ENCODE measurements around the gene CEBPA. TPM values are rescaled to one million over a fixed set of nuclear protein-coding genes. Genes with fewer than 3 reads are reported as not detected.

The CEBPA gene
- total RNA-seq, result 10 to 100 TPM; 25.2 to 58.7 TPM

DNA sequence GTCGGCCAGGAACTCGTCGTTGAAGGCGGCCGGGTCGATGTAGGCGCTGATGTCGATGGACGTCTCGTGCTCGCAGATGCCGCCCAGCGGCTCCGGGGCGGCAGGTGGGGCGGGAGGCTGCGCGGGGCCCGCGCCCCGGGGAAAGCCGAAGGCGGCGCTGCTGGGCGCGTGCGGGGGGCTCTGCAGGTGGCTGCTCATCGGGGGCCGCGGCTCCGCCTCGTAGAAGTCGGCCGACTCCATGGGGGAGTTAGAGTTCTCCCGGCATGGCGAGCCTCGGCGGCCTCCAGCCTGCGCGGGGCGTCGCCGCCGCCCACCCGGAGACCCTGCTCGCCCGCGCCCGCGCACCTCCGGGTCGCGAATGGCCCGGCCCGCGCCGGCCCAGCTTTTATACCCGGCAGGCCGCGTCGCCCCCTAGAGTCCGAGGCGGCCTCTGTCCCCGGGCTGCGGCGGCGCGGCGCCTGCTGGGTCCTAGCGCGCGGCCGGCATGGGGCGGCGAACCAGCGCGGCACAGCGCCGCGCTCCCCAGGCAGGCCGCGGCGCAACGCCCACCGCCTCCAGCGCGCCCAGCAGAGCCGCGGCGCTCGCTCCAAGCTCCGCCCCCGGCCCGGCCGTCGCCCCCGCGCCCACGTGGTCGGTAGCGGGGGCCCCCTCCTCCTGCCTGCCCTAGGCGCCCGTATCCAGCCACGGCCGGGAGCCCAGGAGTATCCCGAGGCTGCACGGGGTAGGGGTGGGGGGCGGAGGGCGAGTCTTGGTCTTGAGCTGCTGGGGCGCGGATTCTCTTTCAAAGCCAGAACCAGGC lies at the start of gene CEBPA:
TSS of gene CEBPA (minus strand) at position 360 of the 799 bp plus-strand sequence. CDS start at position 240, 120 bp downstream.
- intact Hi-C loops (cut with DNase I), result loop anchor here (5.0 kb wide), 3 partner anchors 60 to 85 kb away; partner anchors contain the start of gene CEBPG
- DNase-seq (ENCODE audit: low spot score), result peak; percentile 87

DNA sequence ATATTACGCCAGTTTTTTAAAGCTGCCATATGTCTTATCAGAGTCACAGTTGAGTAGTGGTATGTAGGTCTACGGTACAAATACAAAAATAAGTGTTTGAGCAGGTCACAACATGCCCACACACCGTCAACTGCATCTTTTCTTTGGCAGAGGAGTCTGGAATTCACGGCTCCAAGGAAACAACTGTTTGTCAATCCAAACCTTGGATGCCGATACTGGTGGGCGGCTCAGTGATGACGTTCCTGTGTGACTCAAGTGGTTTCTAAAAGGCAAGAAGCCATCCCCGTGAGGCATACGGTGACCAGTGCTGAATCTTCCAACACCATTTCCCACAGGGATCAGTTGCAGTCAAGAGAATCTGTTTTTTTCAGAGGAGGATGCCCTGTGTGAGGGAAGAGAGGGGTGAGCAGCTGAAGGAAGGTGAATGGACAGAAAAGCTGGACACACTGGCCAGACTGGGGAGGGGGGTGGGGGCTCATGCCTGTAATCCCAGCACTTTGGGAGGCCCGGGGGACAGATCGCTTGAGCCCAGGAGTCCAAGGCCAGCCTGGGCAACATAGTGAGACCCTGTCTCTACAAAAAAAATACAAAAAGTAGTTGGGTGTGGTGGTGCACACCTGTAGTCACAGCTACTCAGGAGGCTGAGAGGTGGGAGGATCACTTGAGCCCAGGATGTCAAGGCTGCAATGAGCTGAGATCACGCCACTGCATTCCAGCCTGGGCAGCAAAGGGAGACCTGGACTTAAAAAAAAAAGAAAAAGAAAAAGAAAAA lies 48.4 kb upstream of the CEBPA start:
- intact Hi-C loops (cut with DNase I), result no loop called here
- TF ChIP-seq POLR2A (IDR thresholded peaks at IDR 0.05), result no peak
- TF ChIP-seq, protein P1, sequence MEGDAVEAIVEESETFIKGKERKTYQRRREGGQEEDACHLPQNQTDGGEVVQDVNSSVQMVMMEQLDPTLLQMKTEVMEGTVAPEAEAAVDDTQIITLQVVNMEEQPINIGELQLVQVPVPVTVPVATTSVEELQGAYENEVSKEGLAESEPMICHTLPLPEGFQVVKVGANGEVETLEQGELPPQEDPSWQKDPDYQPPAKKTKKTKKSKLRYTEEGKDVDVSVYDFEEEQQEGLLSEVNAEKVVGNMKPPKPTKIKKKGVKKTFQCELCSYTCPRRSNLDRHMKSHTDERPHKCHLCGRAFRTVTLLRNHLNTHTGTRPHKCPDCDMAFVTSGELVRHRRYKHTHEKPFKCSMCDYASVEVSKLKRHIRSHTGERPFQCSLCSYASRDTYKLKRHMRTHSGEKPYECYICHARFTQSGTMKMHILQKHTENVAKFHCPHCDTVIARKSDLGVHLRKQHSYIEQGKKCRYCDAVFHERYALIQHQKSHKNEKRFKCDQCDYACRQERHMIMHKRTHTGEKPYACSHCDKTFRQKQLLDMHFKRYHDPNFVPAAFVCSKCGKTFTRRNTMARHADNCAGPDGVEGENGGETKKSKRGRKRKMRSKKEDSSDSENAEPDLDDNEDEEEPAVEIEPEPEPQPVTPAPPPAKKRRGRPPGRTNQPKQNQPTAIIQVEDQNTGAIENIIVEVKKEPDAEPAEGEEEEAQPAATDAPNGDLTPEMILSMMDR (IDR thresholded peaks at IDR 0.05), result no peak
- peak; percentile 75 for TF ChIP-seq POLR2AphosphoS5 (IDR thresholded peaks at IDR 0.05)
- WGBS, result 51% methylated on average over 12 of the region's 12 CpGs
- H3K9me3 ChIP-seq, result no peaks in the 10 kb centered on the region
- DNase-seq (ENCODE audit: low spot score), result peak; percentile 60
- H3K4me3 ChIP-seq, result no peak overlapping the region
- no peaks in the 10 kb centered on the region for H3K4me1 ChIP-seq (replicated peaks)
- H3K36me3 ChIP-seq, result no peaks in the 10 kb centered on the region
- H3K27ac ChIP-seq, result no peak overlapping the region
- no peaks in the 10 kb centered on the region for H3K27me3 ChIP-seq (replicated peaks; ENCODE audit: insufficient read depth)

More for the DNA sequence above, at the start of gene CEBPA:
- Histone ChIP-seq H3K27ac (peak within 1 kb of the TSS; percentile 95 to 97), H3K9me3 (no peaks in the 10 kb centered on the region), H3K36me3 (no peaks in the 10 kb centered on the region), H3K4me3 (peak within 1 kb of the TSS; percentile 74 to 81), H3K4me1 (replicated peaks) (peaks cover 20% of the 10 kb centered on the region), H3K27me3 (replicated peaks; ENCODE audit: insufficient read depth) (no peaks in the 10 kb centered on the region)
- 2% methylated on average over 18 of the region's 111 CpGs for WGBS
- TF ChIP-seq, protein P1 (IDR thresholded peaks at IDR 0.05), result peak; percentile 20 to 93 (median 77)
- peak; percentile 98 for TF ChIP-seq POLR2A (IDR thresholded peaks at IDR 0.05)
- TF ChIP-seq POLR2AphosphoS5 (IDR thresholded peaks at IDR 0.05), result peak; percentile 41

DNA sequence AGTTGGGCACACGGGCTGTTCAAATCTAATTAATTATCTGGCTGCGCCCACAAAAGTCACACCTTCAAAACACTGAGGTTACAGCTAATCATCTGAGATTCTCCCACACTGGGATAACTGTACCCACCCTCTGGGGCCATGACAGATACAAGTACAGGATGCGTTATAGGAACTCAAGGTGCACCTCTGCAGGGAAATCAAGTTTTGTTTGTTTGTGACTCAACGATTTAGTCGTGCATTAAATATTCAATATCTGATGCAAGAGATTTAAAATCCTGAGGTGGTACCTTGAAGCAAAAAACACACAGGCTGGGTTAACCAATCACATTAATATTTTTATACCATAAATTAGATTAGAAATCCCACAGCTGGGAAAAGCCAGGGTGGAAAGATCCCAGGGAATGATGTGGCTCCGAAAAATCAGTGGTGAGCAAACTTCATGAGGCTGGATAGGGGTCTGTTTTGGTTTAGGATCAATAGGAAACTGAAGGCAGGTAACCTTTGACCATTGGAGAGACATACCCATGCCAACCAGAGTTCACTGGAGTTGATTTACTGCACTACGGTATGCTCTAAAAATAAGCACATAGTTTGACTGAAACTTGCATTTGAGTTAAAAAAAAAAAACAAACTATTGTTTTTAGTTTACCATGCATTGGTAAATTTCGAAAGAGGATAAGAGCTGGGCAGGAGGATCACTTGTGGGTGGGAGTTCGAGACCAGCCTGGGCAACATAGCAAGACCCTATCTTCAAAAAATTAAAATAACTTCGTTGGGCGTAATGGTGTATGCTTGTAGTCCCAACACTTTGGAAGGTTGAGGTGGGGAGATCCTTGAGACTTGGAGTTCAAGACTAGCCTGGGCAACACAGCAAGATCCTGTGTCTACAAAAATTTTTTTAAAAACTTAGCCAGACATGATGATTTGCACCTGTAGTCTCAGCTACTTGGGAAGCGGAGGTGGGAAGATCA lies 47.3 kb upstream of the CEBPA start:
- H3K9me3 ChIP-seq, result no peaks in the 10 kb centered on the region
- DNase-seq (ENCODE audit: low spot score), result no peak
- WGBS, result 88% methylated on average over 12 of the region's 12 CpGs
- intact Hi-C loops (cut with DNase I), result no loop called here
- no peak overlapping the region for H3K27ac ChIP-seq
- H3K4me1 ChIP-seq (replicated peaks), result no peaks in the 10 kb centered on the region
- no peaks in the 10 kb centered on the region for H3K27me3 ChIP-seq (replicated peaks; ENCODE audit: insufficient read depth)
- no peaks in the 10 kb centered on the region for H3K36me3 ChIP-seq
- no peak for TF ChIP-seq POLR2A (IDR thresholded peaks at IDR 0.05)
- TF ChIP-seq, protein P1 (IDR thresholded peaks at IDR 0.05), result no peak
- TF ChIP-seq POLR2AphosphoS5 (IDR thresholded peaks at IDR 0.05), result no peak
- H3K4me3 ChIP-seq, result no peak overlapping the region

DNA sequence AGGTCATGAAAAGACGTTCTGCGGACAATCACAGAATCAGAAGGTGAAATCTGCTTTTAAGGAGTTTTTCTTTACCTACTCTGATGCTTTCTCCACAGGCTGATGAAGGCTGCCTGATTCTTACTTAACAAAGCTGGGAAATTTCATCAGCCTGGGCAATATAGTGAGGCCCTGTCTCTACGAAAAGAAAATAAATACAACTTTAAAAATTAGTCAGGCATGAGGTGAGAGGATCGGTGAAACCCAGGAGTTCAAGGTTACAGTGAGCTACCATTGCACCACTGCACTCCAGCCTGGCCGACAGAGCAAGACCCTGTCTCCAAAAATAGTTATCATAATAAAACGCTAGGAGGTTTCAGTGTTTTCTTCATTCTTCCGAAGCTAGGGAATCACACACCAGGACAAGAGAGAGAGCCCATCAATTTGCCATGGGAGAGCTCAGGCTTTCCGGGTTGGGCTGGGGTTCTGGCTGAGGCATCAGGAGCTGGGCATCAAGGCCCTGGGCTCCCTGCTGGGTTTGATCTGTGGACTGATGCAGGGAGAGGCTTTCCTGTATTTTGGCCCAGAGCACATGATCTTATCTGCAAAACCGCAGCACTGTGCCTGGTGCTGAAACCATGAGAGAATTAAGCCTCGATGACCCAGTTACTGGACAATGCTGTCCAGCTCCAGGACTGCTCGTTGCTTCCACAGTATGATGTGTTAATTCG lies 46.1 kb upstream of the CEBPA start:
- TF ChIP-seq, protein P1 (IDR thresholded peaks at IDR 0.05), result no peak
- TF ChIP-seq POLR2A (IDR thresholded peaks at IDR 0.05) (no peak), POLR2AphosphoS5 (IDR thresholded peaks at IDR 0.05) (no peak)
- Histone ChIP-seq H3K36me3 (no peaks in the 10 kb centered on the region), H3K27ac (no peak overlapping the region), H3K4me1 (replicated peaks) (no peaks in the 10 kb centered on the region), H3K9me3 (no peaks in the 10 kb centered on the region), H3K27me3 (replicated peaks; ENCODE audit: insufficient read depth) (no peaks in the 10 kb centered on the region), H3K4me3 (no peak overlapping the region)
- 54% methylated on average over 12 of the region's 12 CpGs for WGBS
- intact Hi-C loops (cut with DNase I), result no loop called here
- no peak for DNase-seq (ENCODE audit: low spot score)

Measured in prostate gland (tissue), 2 donors.